SJCRH30 (cell line): ENCODE results near the gene MCTP1. TPM values are rescaled to one million over a fixed set of nuclear protein-coding genes. Genes with fewer than 3 reads are reported as not detected.

Experiments
- DNase-seq, 2 experiments: peaks; one replicate each; pipeline ENCODE4 v3.0.0-alpha.2; 2015 to 2020
- H3K27ac ChIP-seq: fragments of 250-450 bp; sonication (Bioruptor Pico); 2 replicates; pipeline ENCODE4 v1.5.1; 2020; ENCODE audit warnings: mild to moderate bottlenecking, moderate library complexity
- H3K27me3 ChIP-seq: fragments of 250-450 bp; sonication (Bioruptor Pico); 2 replicates; pipeline ENCODE4 v1.5.1; 2020; ENCODE audit warnings: mild to moderate bottlenecking, moderate library complexity
- H3K36me3 ChIP-seq: fragments of 250-450 bp; sonication (Bioruptor Pico); 2 replicates; pipeline ENCODE4 v1.5.1; 2020; ENCODE audit warnings: mild to moderate bottlenecking, moderate library complexity
- H3K4me1 ChIP-seq: fragments of 250-450 bp; sonication (Bioruptor Pico); 2 replicates; pipeline ENCODE4 v1.5.1; 2020; ENCODE audit warnings: mild to moderate bottlenecking, moderate library complexity
- H3K4me3 ChIP-seq: fragments of 250-450 bp; sonication (Bioruptor Pico); 2 replicates; pipeline ENCODE4 v1.5.1; 2020; ENCODE audit warnings: mild to moderate bottlenecking, moderate library complexity
- H3K9me3 ChIP-seq: fragments of 250-450 bp; sonication (Bioruptor Pico); replicated peaks from 2 replicates; pipeline ENCODE4 v1.5.1; 2020; ENCODE audit warnings: mild to moderate bottlenecking, moderate library complexity
- total RNA-seq: library from RNA; depleted of rRNA; stranded (reverse); fragments of >200 nt; shearing (Covaris generic); gene quantifications from 2 replicates; pipeline ENCODE4 v1.2.3, GENCODE V29; 2014

MCTP1 gene
- total RNA-seq, 1 experiment from 2014 or later: 1.8 TPM

DNA sequence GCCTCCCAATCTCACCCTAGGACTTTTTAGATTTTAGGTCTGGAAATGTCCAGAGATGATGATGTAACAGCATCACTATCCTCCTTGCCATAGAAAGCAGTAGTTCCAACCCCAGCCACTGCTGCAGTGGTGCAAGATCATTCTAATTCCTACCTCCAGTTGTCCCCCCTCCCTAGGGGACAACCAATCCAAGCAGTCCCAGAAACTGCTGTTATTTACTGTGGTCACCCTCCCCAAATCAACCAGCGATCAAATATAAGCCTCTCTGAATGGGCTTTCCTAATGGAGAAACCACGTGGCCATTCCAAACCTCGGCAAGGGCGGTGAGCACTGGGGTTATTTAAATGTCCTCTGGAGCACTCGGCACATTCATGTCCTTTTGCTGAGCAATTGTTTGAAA lies 506.6 kb downstream of the MCTP1 start:
- DNase-seq: no peak
- no peaks in the 10 kb centered on the region for H3K27me3 ChIP-seq
- no peaks in the 10 kb centered on the region for H3K4me1 ChIP-seq
- H3K36me3 ChIP-seq: no peaks in the 10 kb centered on the region
- no peak overlapping the region for H3K4me3 ChIP-seq
- H3K9me3 ChIP-seq: no peaks in the 10 kb centered on the region
- H3K27ac ChIP-seq: no peak overlapping the region

DNA sequence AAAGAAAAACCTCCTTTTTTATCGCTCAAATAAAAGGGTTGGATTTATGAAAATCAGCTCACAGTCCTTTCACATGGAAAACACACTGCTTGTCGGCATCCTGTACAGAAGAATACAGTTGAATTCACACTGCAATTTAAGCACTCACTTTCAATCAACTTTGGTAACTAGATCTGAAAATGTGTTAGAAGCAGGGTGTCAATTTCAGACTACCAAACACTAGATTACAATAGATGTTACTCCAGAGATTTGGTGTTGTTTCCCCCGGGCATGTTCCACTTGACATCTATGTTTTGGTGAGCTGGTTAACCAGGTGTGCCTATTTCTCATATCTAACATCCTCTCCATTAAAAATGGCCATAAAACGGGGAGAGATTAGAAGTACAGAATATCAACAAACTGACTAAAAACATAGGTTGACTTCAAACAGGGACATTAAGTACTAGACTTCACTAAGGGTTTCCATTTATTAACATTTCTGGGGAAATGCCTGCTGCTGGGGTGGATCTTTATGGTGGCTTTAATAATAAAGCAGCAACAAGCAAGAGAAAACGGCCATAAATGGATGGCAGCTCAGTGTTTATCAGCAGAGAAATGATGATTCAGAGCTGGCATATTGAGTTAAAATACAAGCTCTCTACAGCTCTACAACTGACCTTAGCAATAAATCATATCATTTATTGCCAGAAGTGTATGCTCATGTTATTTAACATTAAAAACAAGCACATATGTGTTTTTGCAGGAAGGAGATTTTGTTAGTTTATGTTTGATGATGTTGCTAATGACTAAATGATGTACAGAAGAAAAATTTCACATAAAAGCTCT lies 507.6 kb downstream of the MCTP1 start:
- Histone ChIP-seq H3K9me3 (no peaks in the 10 kb centered on the region), H3K36me3 (no peaks in the 10 kb centered on the region), H3K4me1 (no peaks in the 10 kb centered on the region), H3K4me3 (no peak overlapping the region), H3K27ac (no peak overlapping the region), H3K27me3 (no peaks in the 10 kb centered on the region)
- no peak for DNase-seq

DNA sequence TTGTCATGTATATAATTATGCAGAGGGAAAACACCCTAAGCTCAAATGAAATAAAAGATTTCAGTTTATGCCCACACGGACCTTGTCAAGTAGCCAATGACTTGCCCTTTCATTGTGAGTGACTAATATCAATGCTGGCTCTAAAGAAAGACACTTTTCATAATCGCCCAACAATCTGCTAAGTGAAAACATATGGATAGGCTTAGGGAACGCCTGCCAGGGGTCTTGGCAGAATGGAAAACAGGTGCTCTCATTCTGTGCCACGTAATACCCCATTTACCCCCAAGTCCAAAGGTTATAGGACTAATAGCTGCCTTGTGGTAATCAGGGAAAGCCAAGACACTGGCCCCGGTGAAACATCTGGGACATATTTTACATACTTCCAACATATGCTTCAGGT lies 508.7 kb downstream of the MCTP1 start:
- no peaks in the 10 kb centered on the region for H3K36me3 ChIP-seq
- DNase-seq: peak in 1 of 2 experiments; percentile 25
- H3K4me3 ChIP-seq: no peak overlapping the region
- no peaks in the 10 kb centered on the region for H3K27me3 ChIP-seq
- H3K4me1 ChIP-seq: no peaks in the 10 kb centered on the region
- no peak overlapping the region for H3K27ac ChIP-seq
- no peaks in the 10 kb centered on the region for H3K9me3 ChIP-seq

DNA sequence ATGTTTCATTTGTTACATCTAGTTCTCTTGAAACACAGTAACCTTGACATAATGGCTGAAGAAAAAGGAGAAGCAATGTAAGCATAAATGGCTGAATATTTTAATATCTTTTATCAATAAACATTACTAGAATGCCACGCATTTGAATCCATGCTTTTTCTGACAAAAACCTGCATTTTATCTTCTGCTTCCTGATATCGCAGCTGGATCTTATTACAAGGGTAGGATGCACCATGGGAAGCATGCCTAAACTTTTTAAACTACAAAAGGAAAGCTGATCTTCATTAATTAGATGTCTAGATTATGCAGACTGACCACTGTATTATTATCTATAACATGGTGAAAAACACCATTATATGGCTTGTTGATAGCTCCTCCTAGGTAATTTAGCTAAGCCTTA lies 509.8 kb downstream of the MCTP1 start:
- no peak for DNase-seq
- no peaks in the 10 kb centered on the region for H3K9me3 ChIP-seq
- no peaks in the 10 kb centered on the region for H3K36me3 ChIP-seq
- H3K27ac ChIP-seq: no peak overlapping the region
- H3K27me3 ChIP-seq: no peaks in the 10 kb centered on the region
- H3K4me1 ChIP-seq: no peaks in the 10 kb centered on the region
- no peak overlapping the region for H3K4me3 ChIP-seq

DNA sequence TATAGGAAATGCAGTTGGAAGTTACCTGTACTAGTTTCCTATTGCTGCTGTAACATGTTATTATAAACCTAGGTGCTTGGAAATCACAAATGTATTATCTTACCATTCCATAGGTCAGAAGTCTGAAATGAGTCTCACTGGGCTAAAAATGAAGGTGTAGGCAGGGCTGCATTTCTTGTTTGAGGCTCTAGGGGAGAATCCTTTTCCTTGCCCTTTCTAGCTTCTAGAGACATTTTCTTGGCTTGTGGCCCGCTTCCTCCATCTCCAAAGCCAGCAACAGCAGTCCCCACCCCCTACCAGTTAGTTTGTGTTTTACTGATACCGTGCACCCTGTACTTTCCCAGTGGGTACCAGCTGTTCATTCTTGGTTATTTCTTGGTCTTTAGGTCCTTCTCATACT lies 513.2 kb downstream of the MCTP1 start:
- Histone ChIP-seq H3K4me1 (no peaks in the 10 kb centered on the region), H3K27me3 (no peaks in the 10 kb centered on the region), H3K4me3 (no peak overlapping the region), H3K36me3 (no peaks in the 10 kb centered on the region), H3K27ac (no peak overlapping the region), H3K9me3 (no peaks in the 10 kb centered on the region)
- DNase-seq: peak in 1 of 2 experiments; percentile 20

DNA sequence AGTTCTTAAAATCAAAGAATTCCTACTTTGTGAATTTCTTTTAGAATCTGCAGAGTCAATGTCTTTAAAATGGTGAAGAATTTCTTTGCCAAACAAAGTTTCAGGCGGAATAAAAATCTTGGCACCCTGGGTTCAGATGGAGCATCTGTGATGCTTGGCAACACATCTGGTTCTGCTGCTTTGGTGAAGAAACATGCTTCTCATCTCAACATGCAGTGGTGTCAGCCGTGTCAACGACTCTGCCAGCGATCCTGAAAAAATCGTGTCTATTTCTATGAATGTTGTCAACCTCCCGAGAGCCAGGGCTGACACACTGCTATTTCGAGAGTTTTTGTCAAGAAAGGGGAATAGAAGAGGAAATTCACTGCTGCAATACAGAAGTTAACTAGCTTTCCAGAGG lies 514.9 kb downstream of the MCTP1 start:
- no peaks in the 10 kb centered on the region for H3K27me3 ChIP-seq
- DNase-seq: no peak

DNA sequence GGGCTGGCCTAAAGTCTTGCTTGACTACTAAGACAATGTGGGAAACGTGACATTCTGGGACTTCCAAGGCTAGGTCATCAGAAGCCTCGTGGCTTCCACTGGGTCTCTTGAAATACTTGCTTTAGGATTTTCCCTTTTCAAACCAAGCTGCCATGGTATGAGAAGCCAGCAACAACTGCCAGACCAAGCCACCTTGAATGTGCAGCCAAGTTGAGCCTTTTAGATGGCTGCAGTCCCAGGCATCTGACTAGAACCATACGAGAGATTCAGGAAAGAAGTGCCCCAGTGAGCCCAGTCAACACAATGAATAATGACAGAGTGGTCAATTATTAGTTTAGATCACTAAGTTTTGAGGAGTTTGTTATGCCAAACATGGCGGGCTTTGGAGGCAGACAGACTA lies 523.1 kb downstream of the MCTP1 start:
- Histone ChIP-seq H3K4me1 (no peaks in the 10 kb centered on the region), H3K4me3 (no peak overlapping the region), H3K9me3 (no peaks in the 10 kb centered on the region), H3K36me3 (no peaks in the 10 kb centered on the region), H3K27me3 (no peaks in the 10 kb centered on the region), H3K27ac (no peak overlapping the region)
- DNase-seq: no peak

More for the DNA sequence above, 514.9 kb downstream of the MCTP1 start:
- Histone ChIP-seq H3K4me3 (no peak overlapping the region), H3K36me3 (no peaks in the 10 kb centered on the region), H3K27ac (no peak overlapping the region), H3K4me1 (no peaks in the 10 kb centered on the region), H3K9me3 (no peaks in the 10 kb centered on the region)

DNA sequence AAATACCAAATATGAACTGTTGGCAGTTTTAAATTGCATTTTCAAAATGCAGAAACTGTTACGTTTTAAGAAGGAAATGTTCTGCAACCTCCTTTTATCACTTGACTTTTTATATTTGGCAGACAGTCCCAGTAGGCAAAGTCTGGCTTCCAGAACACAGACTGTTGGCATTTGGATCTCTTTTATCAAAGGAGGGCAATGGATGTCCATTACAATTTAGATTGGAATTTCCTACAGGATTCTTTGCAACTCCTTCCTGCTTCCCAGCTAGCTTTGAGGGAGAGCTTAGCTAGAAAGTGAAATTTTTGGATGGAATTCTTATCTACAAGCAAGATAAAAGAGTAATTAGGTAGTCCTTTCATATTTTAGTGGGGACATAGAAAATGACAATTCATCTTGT lies 523.8 kb downstream of the MCTP1 start:
- Histone ChIP-seq H3K9me3 (no peaks in the 10 kb centered on the region), H3K27me3 (no peaks in the 10 kb centered on the region), H3K4me1 (no peaks in the 10 kb centered on the region), H3K27ac (no peak overlapping the region), H3K4me3 (no peak overlapping the region), H3K36me3 (no peaks in the 10 kb centered on the region)
- no peak for DNase-seq

DNA sequence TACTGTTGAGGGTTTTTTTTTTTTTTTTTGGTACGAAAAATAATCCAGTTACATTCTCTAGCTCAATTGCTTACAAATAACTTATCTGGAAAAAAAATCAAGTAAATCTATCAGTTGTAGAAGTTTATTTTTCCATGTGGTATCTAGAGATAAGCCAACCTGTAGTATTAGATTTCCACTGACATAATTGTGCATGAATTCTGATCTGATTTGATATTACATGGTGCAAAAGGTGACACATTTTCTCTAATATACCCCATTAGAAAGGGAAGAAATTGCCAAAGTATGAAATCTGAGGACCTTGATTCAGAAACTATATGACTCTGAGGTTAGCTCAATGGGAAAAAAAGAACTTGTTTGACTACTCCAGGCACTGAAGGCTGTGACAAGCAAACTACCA lies 524.9 kb downstream of the MCTP1 start:
- Histone ChIP-seq H3K27ac (no peak overlapping the region), H3K36me3 (no peaks in the 10 kb centered on the region), H3K4me1 (no peaks in the 10 kb centered on the region), H3K4me3 (no peak overlapping the region), H3K27me3 (no peaks in the 10 kb centered on the region), H3K9me3 (no peaks in the 10 kb centered on the region)
- no peak for DNase-seq

DNA sequence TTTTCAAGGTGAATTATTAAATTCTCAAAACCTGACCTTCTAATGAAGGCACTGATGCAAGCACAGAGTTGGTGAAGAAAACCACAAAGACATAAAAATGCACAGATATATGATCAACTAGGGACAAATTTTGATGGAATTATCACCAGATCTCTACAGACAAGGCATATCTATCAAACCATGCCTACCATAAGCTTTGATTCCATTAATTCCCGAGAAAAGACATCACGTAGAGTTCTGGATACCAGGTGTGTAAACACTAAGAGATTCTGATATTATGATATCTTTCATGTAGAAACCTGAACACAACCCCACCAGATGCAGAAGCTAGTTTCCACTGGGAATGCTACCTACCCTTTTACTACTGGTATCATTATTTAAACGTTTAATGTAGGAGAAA lies 525.9 kb downstream of the MCTP1 start:
- Histone ChIP-seq H3K9me3 (no peaks in the 10 kb centered on the region), H3K27ac (no peak overlapping the region), H3K4me3 (no peak overlapping the region), H3K27me3 (no peaks in the 10 kb centered on the region), H3K36me3 (no peaks in the 10 kb centered on the region), H3K4me1 (no peaks in the 10 kb centered on the region)
- no peak for DNase-seq

DNA sequence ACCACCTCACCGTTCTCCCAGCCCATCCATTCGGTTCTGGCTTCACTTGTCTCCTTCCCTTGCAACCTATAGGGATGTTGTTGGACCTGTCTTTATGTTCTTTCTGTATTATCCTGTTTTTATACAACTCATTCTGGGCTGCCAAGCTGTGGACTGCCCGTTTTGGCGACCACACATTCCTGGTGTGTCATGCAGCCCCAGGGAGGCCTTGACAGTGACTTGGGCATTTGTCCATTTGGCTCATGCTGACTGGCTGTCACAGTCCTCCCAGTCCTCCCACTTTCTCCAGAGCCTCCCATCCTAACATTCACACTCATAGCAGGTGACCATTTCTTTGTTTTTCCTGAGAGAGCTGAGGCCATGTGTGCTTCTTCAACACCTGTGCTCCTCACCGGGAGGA lies 530.1 kb downstream of the MCTP1 start:
- Histone ChIP-seq H3K27ac (no peak overlapping the region), H3K9me3 (no peaks in the 10 kb centered on the region), H3K27me3 (no peaks in the 10 kb centered on the region), H3K4me3 (no peak overlapping the region), H3K4me1 (no peaks in the 10 kb centered on the region), H3K36me3 (no peaks in the 10 kb centered on the region)
- no peak for DNase-seq

DNA sequence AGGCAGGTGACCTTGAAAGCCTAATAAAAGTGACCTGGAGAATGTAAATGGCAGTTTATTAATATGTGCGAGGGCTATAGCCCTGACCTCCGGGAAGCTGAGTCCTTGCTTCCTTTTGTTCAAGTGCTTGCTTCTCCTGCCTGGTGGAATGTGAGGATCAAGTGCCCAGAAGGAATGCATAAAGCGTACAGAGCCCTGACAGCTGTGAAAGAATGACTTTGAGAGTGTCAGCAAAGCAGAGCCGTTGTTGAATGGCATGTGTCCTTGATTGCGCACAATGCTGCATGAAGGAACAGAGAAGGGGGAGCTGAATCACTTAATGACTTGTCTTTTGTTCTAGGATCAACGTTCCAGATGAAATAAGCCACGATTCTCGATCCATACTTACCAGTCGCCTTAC lies 533.4 kb downstream of the MCTP1 start:
- Histone ChIP-seq H3K4me3 (no peak overlapping the region), H3K36me3 (no peaks in the 10 kb centered on the region), H3K4me1 (no peaks in the 10 kb centered on the region), H3K9me3 (no peaks in the 10 kb centered on the region), H3K27me3 (no peaks in the 10 kb centered on the region), H3K27ac (no peak overlapping the region)
- DNase-seq: peak; percentile 11 to 17

DNA sequence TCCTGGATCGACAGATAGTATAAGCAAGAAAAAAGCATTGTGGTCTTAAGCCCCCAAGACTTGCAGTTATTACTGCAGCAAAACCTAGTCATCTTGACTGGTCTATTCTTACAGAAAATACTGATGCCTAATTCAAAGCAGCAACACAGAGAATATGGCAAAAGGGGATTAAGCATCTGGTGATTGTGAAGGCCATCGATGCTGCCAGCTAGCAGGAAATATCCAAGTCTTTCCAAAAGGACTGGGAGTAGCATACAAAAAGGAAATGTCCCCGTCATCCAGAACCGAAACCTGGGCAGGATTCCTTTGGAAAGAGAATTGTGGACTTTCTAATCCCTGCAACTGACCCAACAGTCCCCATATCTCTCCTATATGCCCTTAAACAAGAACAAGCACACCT lies 534.2 kb downstream of the MCTP1 start:
- H3K36me3 ChIP-seq: no peaks in the 10 kb centered on the region
- H3K4me1 ChIP-seq: no peaks in the 10 kb centered on the region
- no peak overlapping the region for H3K27ac ChIP-seq
- H3K4me3 ChIP-seq: no peak overlapping the region
- no peak for DNase-seq
- H3K27me3 ChIP-seq: no peaks in the 10 kb centered on the region
- no peaks in the 10 kb centered on the region for H3K9me3 ChIP-seq

DNA sequence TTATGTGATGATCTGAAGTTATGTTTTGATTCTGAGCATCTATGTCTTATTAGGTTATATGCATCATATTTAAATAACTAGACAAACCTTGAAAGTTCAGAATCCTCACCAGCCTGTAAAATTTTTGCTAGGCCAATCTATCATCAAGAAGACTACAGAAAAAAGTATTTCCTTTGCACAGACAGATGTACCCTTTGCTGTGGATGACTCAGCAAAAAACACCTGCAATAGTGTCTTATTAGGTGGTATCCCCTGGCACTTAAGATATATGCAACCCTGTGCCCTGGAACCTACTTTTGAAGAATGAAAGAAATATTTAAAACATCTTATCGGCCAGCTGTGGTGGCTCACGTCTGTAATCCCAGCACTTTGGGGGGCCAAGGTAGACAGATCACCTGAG lies 535.9 kb downstream of the MCTP1 start:
- Histone ChIP-seq H3K27ac (no peak overlapping the region), H3K4me3 (no peak overlapping the region), H3K36me3 (no peaks in the 10 kb centered on the region), H3K9me3 (no peaks in the 10 kb centered on the region), H3K4me1 (no peaks in the 10 kb centered on the region), H3K27me3 (no peaks in the 10 kb centered on the region)
- no peak for DNase-seq

DNA sequence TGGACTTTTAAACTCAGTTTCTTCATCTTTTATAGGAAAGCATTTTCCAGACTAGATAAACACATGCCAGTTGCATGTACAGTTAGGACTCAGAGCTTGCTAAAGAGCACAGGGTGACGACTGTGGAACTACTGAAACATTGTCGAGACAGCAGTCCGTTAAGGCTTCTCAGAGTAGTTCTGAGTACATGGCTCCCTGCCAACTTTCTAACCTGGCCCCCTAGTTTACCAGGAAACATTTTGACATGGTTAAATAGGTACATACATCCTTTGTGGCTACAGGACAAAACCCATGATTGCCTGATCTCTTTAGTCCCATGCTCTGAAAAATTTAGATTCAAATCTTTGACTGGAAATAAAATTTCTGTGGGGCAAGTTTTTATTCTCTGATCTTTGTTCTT lies 536.7 kb downstream of the MCTP1 start:
- Histone ChIP-seq H3K4me3 (no peak overlapping the region), H3K36me3 (no peaks in the 10 kb centered on the region), H3K9me3 (no peaks in the 10 kb centered on the region), H3K27ac (no peak overlapping the region), H3K27me3 (no peaks in the 10 kb centered on the region), H3K4me1 (no peaks in the 10 kb centered on the region)
- no peak for DNase-seq

DNA sequence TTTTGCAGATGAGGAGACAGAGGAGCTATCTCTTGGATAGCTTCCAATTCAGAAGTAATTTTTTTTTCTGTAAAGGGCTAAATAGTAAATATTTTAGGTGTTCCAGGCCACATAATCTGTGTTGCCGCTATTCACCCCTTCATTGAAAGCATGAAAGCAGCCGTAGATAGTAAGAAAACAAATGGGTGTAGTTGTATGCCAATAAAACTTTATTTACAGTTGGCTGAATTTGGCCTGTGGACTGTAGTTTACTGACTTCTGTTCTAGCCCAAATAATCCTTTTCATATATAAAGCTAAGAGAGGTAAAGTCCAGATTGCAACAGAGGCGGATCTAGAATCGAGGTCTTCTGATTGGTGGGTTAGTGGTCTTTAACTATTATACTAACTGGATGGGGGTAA lies 537.5 kb downstream of the MCTP1 start:
- no peaks in the 10 kb centered on the region for H3K36me3 ChIP-seq
- no peak overlapping the region for H3K4me3 ChIP-seq
- H3K9me3 ChIP-seq: no peaks in the 10 kb centered on the region
- no peaks in the 10 kb centered on the region for H3K4me1 ChIP-seq
- H3K27me3 ChIP-seq: no peaks in the 10 kb centered on the region
- H3K27ac ChIP-seq: no peak overlapping the region
- DNase-seq: no peak
